ENCODE data around the gene GSG1L2. TPM values are rescaled to one million over a fixed set of nuclear protein-coding genes. Genes with fewer than 3 reads are reported as not detected.

The GSG1L2 gene
- not detected in 5 replicates for total RNA-seq (2022; extraction: Qiagen RNA extraction)

GRCh38 chr17:9821921-9822320 lies at the start of gene GSG1L2:
Gene GSG1L2, minus strand, starts transcription at chr17:9822079. Its CDS starts 8 bp downstream, at chr17:9822071.

GRCh38 chr17:9825641-9826150 lies 3.8 kb upstream of the GSG1L2 start, which contains the start of gene GLP2R:
Gene GLP2R, plus strand, starts transcription at chr17:9825924. Its CDS starts 140 bp downstream, at chr17:9826064.

DNA sequence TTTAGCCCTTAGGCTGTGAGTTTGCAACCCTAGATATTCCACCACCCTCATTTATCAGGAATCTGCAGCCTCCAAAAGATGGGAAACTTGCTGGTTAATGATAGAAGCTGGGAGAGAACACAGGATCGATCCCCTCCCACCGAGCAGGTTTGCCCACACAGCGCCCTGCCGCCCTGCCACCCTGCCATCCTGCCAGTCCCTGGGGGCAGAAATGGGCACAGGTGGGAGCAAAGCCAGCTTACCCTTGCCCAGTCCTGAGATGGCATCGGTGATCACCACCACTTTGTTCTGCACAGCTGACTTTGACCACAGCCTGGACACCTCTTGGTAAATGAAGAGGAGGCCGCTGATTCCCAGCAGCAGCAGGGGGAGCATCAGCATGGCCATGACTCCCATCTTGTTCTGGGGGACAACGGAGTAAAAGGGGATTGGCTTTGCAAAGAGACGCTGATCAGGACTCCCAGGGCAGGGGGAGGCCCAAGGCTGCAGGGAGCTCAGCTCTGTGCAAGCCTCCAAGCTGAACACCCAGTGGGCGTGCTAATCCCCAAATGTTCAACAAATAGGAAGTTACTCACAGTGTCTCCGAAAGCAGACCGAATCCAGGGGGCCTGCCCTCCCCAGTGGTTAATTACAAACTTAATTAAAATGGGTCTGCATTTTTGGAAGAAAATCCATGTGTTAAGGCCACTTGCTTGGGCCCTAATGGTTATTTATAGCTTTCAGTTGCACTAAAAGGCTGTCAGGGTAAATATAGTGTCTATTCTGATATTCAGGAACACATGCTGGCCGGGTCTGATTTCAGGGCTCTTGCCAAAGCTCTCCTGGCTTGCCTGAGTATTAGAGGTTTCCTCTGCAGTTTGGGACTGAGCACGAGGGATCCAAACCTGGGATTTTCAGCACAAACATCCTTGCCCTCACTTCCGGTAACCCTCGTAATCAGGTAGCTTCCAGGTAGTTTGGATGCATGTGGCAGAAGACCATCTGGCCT lies 30.7 kb downstream of the GSG1L2 start, which contains the start of gene DHRS7C:
DHRS7C (minus strand) TSS at position 704 of the 988 bp plus-strand sequence; CDS start at position 396, 308 bp downstream.

Other genes starting within 250 kb of the GSG1L2 start
- 58.7 to 77.8 TPM (median 62.0 TPM) in 5 replicates for gene STX8, start 246.3 kb downstream of the GSG1L2 start, total RNA-seq (2022; extraction: Qiagen RNA extraction)
- gene CFAP52, start 245.4 kb downstream of the GSG1L2 start, total RNA-seq (2022; extraction: Qiagen RNA extraction): 0.09 to 0.21 TPM (median 0.18 TPM) in 4 of 5 replicates, not detected in the other
- 3.4 to 4.5 TPM (median 4.1 TPM) in 5 replicates for gene USP43, start 176.6 kb downstream of the GSG1L2 start, total RNA-seq (2022; extraction: Qiagen RNA extraction)
- not detected in 5 replicates for gene DHRS7C, start 30.5 kb downstream of the GSG1L2 start, total RNA-seq (2022; extraction: Qiagen RNA extraction)
- gene GLP2R, start 3.8 kb upstream of the GSG1L2 start, total RNA-seq (2022; extraction: Qiagen RNA extraction): 6.6 to 16.0 TPM (median 8.0 TPM) in 5 replicates
- not detected in 5 replicates for gene RCVRN, start 83.2 kb upstream of the GSG1L2 start, total RNA-seq (2022; extraction: Qiagen RNA extraction)

Data from A549 treated with AZD2906 at 1 μM for 4 hours (cell line).